Spleen (tissue), 11 donors: ENCODE measurements around the gene TMEM212. TPM values are rescaled to one million over a fixed set of nuclear protein-coding genes. Genes with fewer than 3 reads are reported as not detected.

Source experiments
- DNase-seq: peaks from one replicate; pipeline ENCODE4 v3.0.0-alpha.2; 2020
- H3K27ac ChIP-seq, 8 donors: fragments of 200-600 bp; sonication (generic) in 7 of 8; 1 replicate in 4 of 8; 2 replicates in 4 of 8; pipeline versions ENCODE4 v1.5.0 to v1.8.0; 2016 to 2021; ENCODE audit warnings: inconsistent platforms in 4 of 8, mild to moderate bottlenecking in 4 of 8, moderate library complexity in 1 of 8
- H3K27me3 ChIP-seq, 7 donors: fragments of 200-600 bp; sonication (generic) in 6 of 7; replicated peaks in 1 of 7; 1 replicate in 4 of 7; 2 replicates in 3 of 7; pipeline versions ENCODE4 v1.5.0 to v1.8.0; 2016 to 2021; ENCODE audit warnings: inconsistent platforms in 3 of 7, mild to moderate bottlenecking in 1 of 7
- H3K36me3 ChIP-seq, 6 donors: fragments of 200-600 bp; sonication (generic) in 5 of 6; 1 replicate in 4 of 6; 2 replicates in 2 of 6; pipeline versions ENCODE4 v1.5.0 to v1.8.0; 2016 to 2021; ENCODE audit warnings: inconsistent platforms in 2 of 6
- H3K4me1 ChIP-seq, 6 donors: fragments of 200-600 bp; sonication (generic) in 5 of 6; 1 replicate in 3 of 6; 2 replicates in 3 of 6; pipeline versions ENCODE4 v1.5.0 to v1.8.0; 2016 to 2021; ENCODE audit warnings: inconsistent platforms in 3 of 6
- H3K4me3 ChIP-seq, 8 donors: fragments of 200-600 bp; sonication (generic) in 7 of 8; 1 replicate in 4 of 8; 2 replicates in 4 of 8; pipeline versions ENCODE4 v1.5.0 to v1.8.0; 2016 to 2021; ENCODE audit warnings: inconsistent platforms in 4 of 8, mild to moderate bottlenecking in 4 of 8, moderate library complexity in 2 of 8
- H3K9me3 ChIP-seq, 8 donors: fragments of 200-600 bp; sonication (generic) in 7 of 8; 1 replicate in 4 of 8; 2 replicates in 4 of 8; pipeline versions ENCODE4 v1.5.0 to v1.8.0; 2016 to 2021; ENCODE audit warnings: inconsistent platforms in 4 of 8
- CTCF ChIP-seq, 11 experiments: fragments of 200-600 bp in 7 of 11; fragments of 450-650 bp in 4 of 11; sonication (generic) in 4 of 11; IDR thresholded peaks in 8 of 11; conservative IDR thresholded peaks in 3 of 11; 1 replicate in 7 of 11; 2 replicates in 4 of 11; pipeline versions ENCODE4 v1.4.0 to v1.8.0; 2016 to 2021; ENCODE audit warnings: antibody characterized with exemption in 11 of 11, inconsistent platforms in 4 of 11, mild to moderate bottlenecking in 1 of 11
- POLR2A ChIP-seq, 3 donors: fragments of 450-650 bp; IDR thresholded peaks; one replicate each; pipeline ENCODE4 v1.5.1; 2017; ENCODE audit warnings: antibody characterized with exemption in 3 of 3, mild to moderate bottlenecking in 1 of 3
- POLR2AphosphoS5 ChIP-seq, 3 donors: sonication (generic); formaldehyde crosslinking; IDR thresholded peaks; one replicate each; pipeline ENCODE4 v1.5.1; 2017; ENCODE audit warnings: antibody characterized with exemption in 3 of 3
- WGBS, 5 donors: extraction: QIAGEN DNeasy Blood & Tissue Kit in 3 of 5; methylation state at CpG; one replicate each; pipeline versions ENCODE4 v1.1.5 to v1.1.7; 2013 to 2018; 5-methylcytosine and 5-hydroxymethylcytosine counted together
- intact Hi-C: fragments of 100-400 bp; cut with DNase I; formaldehyde crosslinking; loops from one replicate; pipeline ENCODE4 v1.15.0; 2023; ENCODE audit warnings: low total_unique reads
- polyA plus RNA-seq, 3 donors: library from polyadenylated mRNA; stranded (reverse); fragments of 200-250 nt; gene quantifications; one replicate each; pipeline ENCODE4 v1.2.1, GENCODE V29; 2013
- total RNA-seq, 7 donors: library from RNA; depleted of rRNA in 3 of 7; stranded (reverse); fragments of >200 nt in 3 of 7; fragmentation: NEBNext Ultra II Directional in 4 of 7; extraction: Animal tissue kit (Norgen Biotek cat#: 25700) in 4 of 7; gene quantifications; one replicate each; pipeline versions ENCODE4 v1.1.0 to v1.2.1, GENCODE V29; 2016 to 2021
- donor health status: healthy with polysubstance abuse.
- donor health status: DM: no; HTN: no; CAD: no; lungs with moderate emphysema.
- donor health status: DM: no; HTN: no; CAD: no.
- donor health status: Bipolar disorder and iron deficiency.
- donor health status: healthy.
- donor health status: DM: no; HTN: no; CAD: no.
- donor health status: DM: yes; HTN: yes; CAD: no.

TMEM212 gene
- total and polyA plus RNA-seq, 10 donors: not detected

- Histone ChIP-seq H3K27ac (no peak overlapping the region), H3K4me1 (peaks cover 0 to 2% (median 0%) of the 10 kb centered on the region in 6 donors), H3K36me3 (no peaks in the 10 kb centered on the region), H3K9me3 (no peaks in the 10 kb centered on the region), H3K4me3 (no peak overlapping the region), H3K27me3 (no peaks in the 10 kb centered on the region)
- DNase-seq: no peak
- 45 to 60% (median 56%) methylated on average over 2 of the region's 2 CpGs for WGBS, 5 donors
- intact Hi-C loops: no loop called here
- no peak for TF ChIP-seq POLR2A (IDR thresholded peaks at IDR 0.05)
- no peak for TF ChIP-seq POLR2AphosphoS5 (IDR thresholded peaks at IDR 0.05)
- TF ChIP-seq CTCF (IDR thresholded peaks at IDR 0.05 in 8 of 11, conservative IDR thresholded peaks at IDR 0.05 in 3 of 11): no peak
These were observed 3.4 kb downstream of the TMEM212 start for GRCh38 chr3:171846597-171846996.

GRCh38 chr3:171847133-171847532, 4.0 kb downstream of the TMEM212 start:
- H3K4me3 ChIP-seq: no peak overlapping the region
- H3K27me3 ChIP-seq: no peaks in the 10 kb centered on the region
- no peak for DNase-seq
- no peaks in the 10 kb centered on the region for H3K9me3 ChIP-seq
- 69 to 88% (median 74%) methylated on average over 6 of the region's 6 CpGs for WGBS, 5 donors
- TF ChIP-seq POLR2A (IDR thresholded peaks at IDR 0.05) (no peak), POLR2AphosphoS5 (IDR thresholded peaks at IDR 0.05) (no peak), CTCF (IDR thresholded peaks at IDR 0.05 in 8 of 11, conservative IDR thresholded peaks at IDR 0.05 in 3 of 11) (no peak)
- H3K27ac ChIP-seq: no peak overlapping the region
- intact Hi-C loops: no loop called here
- H3K4me1 ChIP-seq: no peaks in the 10 kb centered on the region
- H3K36me3 ChIP-seq: no peaks in the 10 kb centered on the region

GRCh38 chr3:171847595-171848259, 4.6 kb downstream of the TMEM212 start:
- Histone ChIP-seq H3K27me3 (no peaks in the 10 kb centered on the region), H3K4me1 (no peaks in the 10 kb centered on the region), H3K27ac (no peak overlapping the region), H3K9me3 (no peaks in the 10 kb centered on the region), H3K36me3 (no peaks in the 10 kb centered on the region), H3K4me3 (no peak overlapping the region)
- intact Hi-C loops: no loop called here
- WGBS, 5 donors: 61 to 88% (median 80%) methylated on average over 3 of the region's 3 CpGs
- no peak for TF ChIP-seq POLR2AphosphoS5 (IDR thresholded peaks at IDR 0.05)
- DNase-seq: no peak

- Histone ChIP-seq H3K4me1 (no peaks in the 10 kb centered on the region), H3K36me3 (no peaks in the 10 kb centered on the region), H3K9me3 (peaks cover 0 to 16% (median 13%) of the 10 kb centered on the region in 8 donors), H3K27ac (no peak overlapping the region), H3K27me3 (no peaks in the 10 kb centered on the region), H3K4me3 (no peak overlapping the region)
- WGBS, 5 donors: 75 to 85% (median 77%) methylated on average over 6 of the region's 6 CpGs
- intact Hi-C loops: no loop called here
- TF ChIP-seq CTCF (IDR thresholded peaks at IDR 0.05 in 8 of 11, conservative IDR thresholded peaks at IDR 0.05 in 3 of 11) (no peak), POLR2AphosphoS5 (IDR thresholded peaks at IDR 0.05) (no peak), POLR2A (IDR thresholded peaks at IDR 0.05) (no peak)
- DNase-seq: no peak
These were observed 6.6 kb downstream of the TMEM212 start for GRCh38 chr3:171849617-171850319.
